Colonic mucosa (tissue), 4 donors: ENCODE data around the gene MB21D2. TPM values are rescaled to one million over a fixed set of nuclear protein-coding genes. Genes with fewer than 3 reads are reported as not detected.

Source experiments
- DNase-seq: peaks from one replicate; pipeline ENCODE4 v3.0.0-alpha.2; 2020
- H3K27ac ChIP-seq: fragments of 200-600 bp; one replicate; pipeline ENCODE4 v1.8.0; 2021
- H3K27me3 ChIP-seq: fragments of 200-600 bp; one replicate; pipeline ENCODE4 v1.8.0; 2021
- H3K36me3 ChIP-seq: fragments of 200-600 bp; one replicate; pipeline ENCODE4 v1.8.0; 2021
- H3K4me1 ChIP-seq: fragments of 200-600 bp; one replicate; pipeline ENCODE4 v1.8.0; 2021; ENCODE audit warnings: mild to moderate bottlenecking
- H3K4me3 ChIP-seq: fragments of 200-600 bp; one replicate; pipeline ENCODE4 v1.8.0; 2021
- H3K9ac ChIP-seq, 2 donors: one replicate each; pipeline ENCODE4 v1.7.0; 2013; ENCODE audit warnings: control low read depth in 2 of 2, low read depth in 2 of 2, low read length in 2 of 2
- H3K9me3 ChIP-seq: fragments of 200-600 bp; one replicate; pipeline ENCODE4 v1.8.0; 2021
- intact Hi-C: fragments of 100-400 bp; cut with DNase I; formaldehyde crosslinking; loops from one replicate; pipeline ENCODE4 v1.14.1; 2022
- total RNA-seq, 2 donors: library from RNA; stranded (reverse); fragmentation: NEBNext Ultra II Directional in 1 of 2; extraction: Animal tissue kit (Norgen Biotek cat#: 25700) in 1 of 2; gene quantifications; one replicate each; pipeline ENCODE4 v1.2.1, GENCODE V29; 2021
- TF ChIP-seq, protein P1 (sequence below): fragments of 200-600 bp; IDR thresholded peaks from one replicate; pipeline ENCODE4 v1.8.0; 2022; ENCODE audit warnings: antibody characterized with exemption, mild to moderate bottlenecking
- donor health status: healthy.
- donor health status: DM: no; HTN: no; CAD: no.
- donor health status: DM: no; HTN: no; CAD: no.

Gene MB21D2
- total RNA-seq, 2 donors from 2014 or later = 2.8 to 4.4 TPM

DNA sequence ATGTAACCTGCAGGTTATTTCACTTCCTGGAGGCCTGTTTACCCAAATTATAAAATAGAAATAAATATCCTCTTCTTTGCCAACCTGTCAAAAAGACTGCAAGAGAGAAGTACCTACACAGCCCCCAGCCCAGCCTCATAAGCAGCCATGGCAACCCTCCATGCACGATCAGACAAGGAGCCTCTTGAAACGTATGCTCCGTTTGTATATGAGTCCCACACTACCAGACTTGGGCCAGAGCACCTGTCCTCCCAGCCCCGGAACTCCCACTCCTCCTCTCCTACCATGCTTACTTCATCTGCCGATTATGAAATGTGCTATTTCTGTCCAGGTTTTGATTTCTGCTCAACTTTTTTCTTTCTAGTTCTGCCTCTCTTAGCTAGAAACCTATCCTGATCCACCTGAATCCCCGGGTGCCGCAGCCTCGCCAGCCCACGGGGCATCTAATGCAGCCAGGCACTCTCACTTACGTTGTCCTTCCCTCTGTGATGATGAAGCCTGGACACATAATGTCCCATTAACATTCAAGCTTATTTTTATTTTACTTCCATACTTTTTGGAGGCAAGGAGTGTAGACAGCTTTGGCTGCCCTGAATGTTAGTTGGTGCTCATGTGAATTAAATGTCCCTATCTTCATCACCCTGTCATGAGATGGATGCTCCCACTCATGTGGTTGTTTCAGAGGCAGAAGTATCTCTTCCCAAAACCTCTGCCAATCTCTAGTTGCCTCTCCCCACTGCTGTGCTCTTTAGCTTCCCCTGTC lies 73.8 kb downstream of the MB21D2 start:
- Histone ChIP-seq H3K9me3 (no peaks in the 10 kb centered on the region), H3K27me3 (no peaks in the 10 kb centered on the region), H3K9ac (no peak overlapping the region), H3K27ac (no peak overlapping the region), H3K4me1 (no peaks in the 10 kb centered on the region), H3K4me3 (no peak overlapping the region), H3K36me3 (no peaks in the 10 kb centered on the region)
- intact Hi-C loops = no loop called here
- no peak for DNase-seq
- TF ChIP-seq, protein P1, sequence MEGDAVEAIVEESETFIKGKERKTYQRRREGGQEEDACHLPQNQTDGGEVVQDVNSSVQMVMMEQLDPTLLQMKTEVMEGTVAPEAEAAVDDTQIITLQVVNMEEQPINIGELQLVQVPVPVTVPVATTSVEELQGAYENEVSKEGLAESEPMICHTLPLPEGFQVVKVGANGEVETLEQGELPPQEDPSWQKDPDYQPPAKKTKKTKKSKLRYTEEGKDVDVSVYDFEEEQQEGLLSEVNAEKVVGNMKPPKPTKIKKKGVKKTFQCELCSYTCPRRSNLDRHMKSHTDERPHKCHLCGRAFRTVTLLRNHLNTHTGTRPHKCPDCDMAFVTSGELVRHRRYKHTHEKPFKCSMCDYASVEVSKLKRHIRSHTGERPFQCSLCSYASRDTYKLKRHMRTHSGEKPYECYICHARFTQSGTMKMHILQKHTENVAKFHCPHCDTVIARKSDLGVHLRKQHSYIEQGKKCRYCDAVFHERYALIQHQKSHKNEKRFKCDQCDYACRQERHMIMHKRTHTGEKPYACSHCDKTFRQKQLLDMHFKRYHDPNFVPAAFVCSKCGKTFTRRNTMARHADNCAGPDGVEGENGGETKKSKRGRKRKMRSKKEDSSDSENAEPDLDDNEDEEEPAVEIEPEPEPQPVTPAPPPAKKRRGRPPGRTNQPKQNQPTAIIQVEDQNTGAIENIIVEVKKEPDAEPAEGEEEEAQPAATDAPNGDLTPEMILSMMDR = no peak

DNA sequence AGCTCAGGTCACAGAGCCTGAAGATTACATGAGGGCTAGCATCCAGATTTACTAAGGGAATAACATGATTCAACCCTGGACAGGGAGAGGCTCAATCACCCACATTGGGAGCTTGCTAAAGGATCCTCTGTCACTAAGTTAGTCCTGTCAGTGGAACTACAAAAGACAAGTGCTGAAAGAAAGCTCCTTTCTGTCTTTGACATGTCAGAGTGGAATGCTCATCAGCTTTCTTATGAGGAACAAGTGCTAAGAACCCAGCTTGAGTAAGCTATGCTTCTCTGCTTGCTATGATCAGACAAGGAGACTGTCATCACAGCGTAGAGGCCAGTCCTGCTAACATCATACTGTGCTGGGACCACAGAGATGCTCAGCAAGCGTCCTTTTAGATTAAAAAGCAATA lies 74.5 kb downstream of the MB21D2 start:
- Histone ChIP-seq H3K36me3 (no peaks in the 10 kb centered on the region), H3K9ac (no peak overlapping the region), H3K4me1 (no peaks in the 10 kb centered on the region), H3K4me3 (no peak overlapping the region), H3K27ac (no peak overlapping the region), H3K27me3 (no peaks in the 10 kb centered on the region), H3K9me3 (no peaks in the 10 kb centered on the region)
- TF ChIP-seq, protein P1 = no peak
- intact Hi-C loops = no loop called here
- DNase-seq = no peak

DNA sequence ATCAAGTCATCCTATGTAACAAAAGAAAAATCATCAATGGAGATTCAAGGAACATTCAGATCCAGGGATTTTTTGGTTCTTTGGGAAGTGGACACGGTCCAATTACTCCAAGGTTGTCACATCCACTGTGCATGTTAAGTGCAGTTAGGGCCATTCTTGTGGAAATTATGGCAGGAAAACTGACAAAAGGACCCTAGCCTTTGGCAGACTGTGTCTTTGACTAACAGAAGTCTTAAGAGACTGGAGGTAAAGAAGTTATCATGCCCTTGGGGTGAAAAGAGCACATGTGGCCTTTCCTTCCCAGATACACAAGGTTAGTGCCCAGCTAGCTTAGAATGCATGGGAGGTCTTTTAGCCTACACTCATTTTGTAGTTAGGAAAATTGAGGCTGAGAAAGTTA lies 74.9 kb downstream of the MB21D2 start:
- Histone ChIP-seq H3K4me3 (no peak overlapping the region), H3K36me3 (no peaks in the 10 kb centered on the region), H3K9ac (no peak overlapping the region), H3K9me3 (no peaks in the 10 kb centered on the region), H3K4me1 (no peaks in the 10 kb centered on the region), H3K27me3 (no peaks in the 10 kb centered on the region), H3K27ac (no peak overlapping the region)
- TF ChIP-seq, protein P1 = no peak
- intact Hi-C loops = no loop called here
- no peak for DNase-seq

DNA sequence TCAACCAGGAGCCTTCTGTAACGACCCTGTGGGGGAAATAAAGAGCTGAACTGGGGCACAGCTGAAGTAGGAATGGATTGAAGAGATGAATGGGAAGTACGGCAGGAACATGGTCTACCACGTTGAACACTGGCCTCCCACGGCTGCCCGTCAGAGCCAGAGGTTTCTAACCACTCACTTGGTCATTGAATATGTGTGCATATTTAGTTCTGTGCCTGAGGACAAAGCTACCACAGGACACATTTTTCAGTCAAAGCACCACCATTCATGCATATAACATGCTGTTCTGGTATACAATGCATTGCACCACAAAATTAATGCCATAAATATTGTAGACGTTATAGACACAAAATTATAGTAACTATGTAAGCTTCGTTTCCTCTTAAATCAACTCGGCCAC lies 75.5 kb downstream of the MB21D2 start:
- Histone ChIP-seq H3K27me3 (no peaks in the 10 kb centered on the region), H3K9ac (no peak overlapping the region), H3K9me3 (no peaks in the 10 kb centered on the region), H3K36me3 (no peaks in the 10 kb centered on the region), H3K4me3 (no peak overlapping the region), H3K27ac (no peak overlapping the region), H3K4me1 (no peaks in the 10 kb centered on the region)
- TF ChIP-seq, protein P1 = no peak
- no peak for DNase-seq
- intact Hi-C loops = no loop called here

DNA sequence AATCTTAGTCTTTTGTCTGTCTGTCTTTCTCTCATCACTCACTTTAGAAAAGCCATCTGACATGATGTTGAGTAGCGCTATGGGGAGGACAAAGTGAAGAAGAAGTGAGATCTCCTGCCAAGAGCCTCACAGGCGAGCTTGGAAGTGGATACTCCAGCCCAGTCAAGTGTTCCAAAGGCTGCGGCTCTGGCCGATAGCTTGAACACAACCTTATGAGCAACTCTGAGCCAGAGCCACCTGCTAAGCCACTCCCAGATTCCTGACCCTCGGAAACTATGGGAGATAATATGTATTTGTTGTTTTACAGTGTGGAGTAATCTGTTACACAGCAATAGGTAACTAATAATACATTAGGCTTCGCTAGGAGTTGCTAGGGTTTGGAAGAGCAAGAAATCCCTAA lies 76.2 kb downstream of the MB21D2 start:
- Histone ChIP-seq H3K9me3 (no peaks in the 10 kb centered on the region), H3K4me1 (no peaks in the 10 kb centered on the region), H3K27ac (no peak overlapping the region), H3K27me3 (no peaks in the 10 kb centered on the region), H3K4me3 (no peak overlapping the region), H3K9ac (no peak overlapping the region), H3K36me3 (no peaks in the 10 kb centered on the region)
- intact Hi-C loops = no loop called here
- DNase-seq = no peak
- TF ChIP-seq, protein P1 = no peak
